Breast epithelium (tissue), 4 donors: Measurements from ENCODE around the gene SLC35F3. TPM values are rescaled to one million over a fixed set of nuclear protein-coding genes. Genes with fewer than 3 reads are reported as not detected.

Experiments
- DNase-seq, 2 donors: peaks; one replicate each; pipeline ENCODE4 v3.0.0-alpha.2; 2019; ENCODE audit warnings: low spot score in 2 of 2
- H3K27ac ChIP-seq, 2 donors: fragments of 200-600 bp; sonication (generic) in 1 of 2; one replicate each; pipeline ENCODE4 v1.5.1; 2016 to 2019; ENCODE audit warnings: mild to moderate bottlenecking in 1 of 2
- H3K27me3 ChIP-seq, 2 donors: fragments of 200-600 bp; sonication (generic) in 1 of 2; one replicate each; pipeline versions ENCODE4 v1.5.1 to v1.6.0; 2017 to 2019; ENCODE audit warnings: control low read depth in 1 of 2, mild to moderate bottlenecking in 1 of 2
- H3K36me3 ChIP-seq: fragments of 200-600 bp; one replicate; pipeline ENCODE4 v1.5.1; 2019
- H3K4me1 ChIP-seq, 2 donors: fragments of 200-600 bp; sonication (generic); one replicate each; pipeline ENCODE4 v1.5.1; 2016 to 2019; ENCODE audit warnings: control low read depth in 1 of 2
- H3K4me3 ChIP-seq, 3 donors: fragments of 200-600 bp; sonication (generic); 1 replicate in 2 of 3; 2 replicates in 1 of 3; pipeline ENCODE4 v1.5.1; 2016 to 2019; ENCODE audit warnings: mild to moderate bottlenecking in 3 of 3, moderate library complexity in 2 of 3
- H3K9me3 ChIP-seq, 2 donors: fragments of 200-600 bp; sonication (generic) in 1 of 2; one replicate each; pipeline ENCODE4 v1.5.1; 2016 to 2019; ENCODE audit warnings: control low read depth in 1 of 2
- POLR2A ChIP-seq: fragments of 450-650 bp; IDR thresholded peaks from one replicate; pipeline ENCODE4 v1.6.1; 2016; ENCODE audit warnings: antibody characterized with exemption, mild to moderate bottlenecking, moderate library complexity
- POLR2AphosphoS5 ChIP-seq, 3 donors: sonication (generic); formaldehyde crosslinking; IDR thresholded peaks; one replicate each; pipeline ENCODE4 v1.6.1; 2017; ENCODE audit warnings: antibody characterized with exemption in 3 of 3
- intact Hi-C: fragments of 100-400 bp; cut with DNase I; formaldehyde crosslinking; loops from one replicate; pipeline ENCODE4 v1.15.1; 2023; ENCODE audit warnings: low total_unique reads
- total RNA-seq, 3 donors: library from RNA; depleted of rRNA; stranded (reverse); fragments of >200 nt; gene quantifications; one replicate each; pipeline ENCODE4 v1.1.0, GENCODE V29; 2016
- TF ChIP-seq, protein P1 (sequence below), 3 donors: fragments of 450-650 bp; IDR thresholded peaks; one replicate each; pipeline ENCODE4 v1.5.1; 2016 to 2017; ENCODE audit warnings: antibody characterized with exemption in 3 of 3, mild to moderate bottlenecking in 3 of 3, moderate library complexity in 3 of 3

SLC35F3 gene
- total RNA-seq, 3 donors from 2014 or later, result 8.8 to 13.0 TPM; not detected in 1

GRCh38 chr1:233988963-233989696 is 84.7 kb downstream of the SLC35F3 start:
- no peaks in the 10 kb centered on the region for H3K27me3 ChIP-seq
- intact Hi-C loops, result no loop called here
- H3K27ac ChIP-seq, result no peak overlapping the region
- DNase-seq, result no peak
- no peaks in the 10 kb centered on the region for H3K36me3 ChIP-seq
- H3K4me3 ChIP-seq, result no peak overlapping the region
- no peaks in the 10 kb centered on the region for H3K4me1 ChIP-seq
- no peak for TF ChIP-seq POLR2A
- no peak for TF ChIP-seq POLR2AphosphoS5 (IDR thresholded peaks at IDR 0.05)
- TF ChIP-seq, protein P1, sequence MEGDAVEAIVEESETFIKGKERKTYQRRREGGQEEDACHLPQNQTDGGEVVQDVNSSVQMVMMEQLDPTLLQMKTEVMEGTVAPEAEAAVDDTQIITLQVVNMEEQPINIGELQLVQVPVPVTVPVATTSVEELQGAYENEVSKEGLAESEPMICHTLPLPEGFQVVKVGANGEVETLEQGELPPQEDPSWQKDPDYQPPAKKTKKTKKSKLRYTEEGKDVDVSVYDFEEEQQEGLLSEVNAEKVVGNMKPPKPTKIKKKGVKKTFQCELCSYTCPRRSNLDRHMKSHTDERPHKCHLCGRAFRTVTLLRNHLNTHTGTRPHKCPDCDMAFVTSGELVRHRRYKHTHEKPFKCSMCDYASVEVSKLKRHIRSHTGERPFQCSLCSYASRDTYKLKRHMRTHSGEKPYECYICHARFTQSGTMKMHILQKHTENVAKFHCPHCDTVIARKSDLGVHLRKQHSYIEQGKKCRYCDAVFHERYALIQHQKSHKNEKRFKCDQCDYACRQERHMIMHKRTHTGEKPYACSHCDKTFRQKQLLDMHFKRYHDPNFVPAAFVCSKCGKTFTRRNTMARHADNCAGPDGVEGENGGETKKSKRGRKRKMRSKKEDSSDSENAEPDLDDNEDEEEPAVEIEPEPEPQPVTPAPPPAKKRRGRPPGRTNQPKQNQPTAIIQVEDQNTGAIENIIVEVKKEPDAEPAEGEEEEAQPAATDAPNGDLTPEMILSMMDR (IDR thresholded peaks at IDR 0.05), result no peak
- H3K9me3 ChIP-seq, result no peaks in the 10 kb centered on the region

- no peak overlapping the region for H3K4me3 ChIP-seq
- TF ChIP-seq POLR2A (no peak), POLR2AphosphoS5 (IDR thresholded peaks at IDR 0.05) (no peak)
- TF ChIP-seq, protein P1 (IDR thresholded peaks at IDR 0.05), result no peak
- no peak overlapping the region for H3K27ac ChIP-seq
- intact Hi-C loops, result no loop called here
- H3K27me3 ChIP-seq, result no peaks in the 10 kb centered on the region
- no peaks in the 10 kb centered on the region for H3K4me1 ChIP-seq
- H3K9me3 ChIP-seq, result no peaks in the 10 kb centered on the region
- no peaks in the 10 kb centered on the region for H3K36me3 ChIP-seq
- no peak for DNase-seq
Observed at GRCh38 chr1:233990486-233990885, 86.0 kb downstream of the SLC35F3 start.

DNA sequence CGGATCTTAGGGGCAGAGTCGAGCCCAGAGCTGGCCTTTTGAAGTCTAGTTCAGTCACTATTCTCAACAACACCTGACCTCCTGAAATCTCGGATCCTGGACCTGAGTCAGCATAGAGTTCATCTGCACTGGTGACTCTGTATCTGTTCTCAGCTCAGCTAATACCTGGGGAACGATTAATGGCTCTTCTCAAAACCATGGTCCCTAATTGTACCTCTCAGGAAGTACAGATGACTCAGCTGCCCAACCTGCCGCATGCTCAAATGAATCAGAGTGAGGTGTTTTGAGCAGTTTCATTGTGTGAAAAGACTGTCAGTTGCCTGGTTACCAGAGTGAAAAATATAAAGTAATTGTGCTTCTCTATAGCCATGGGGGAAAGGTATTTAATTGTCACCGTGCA is 89.2 kb downstream of the SLC35F3 start:
- intact Hi-C loops, result no loop called here
- Histone ChIP-seq H3K27me3 (peaks cover 0 to 3% of the 10 kb centered on the region in 2 donors), H3K27ac (no peak overlapping the region), H3K9me3 (no peaks in the 10 kb centered on the region), H3K4me1 (no peaks in the 10 kb centered on the region), H3K36me3 (no peaks in the 10 kb centered on the region), H3K4me3 (no peak overlapping the region)
- no peak for DNase-seq
- TF ChIP-seq POLR2AphosphoS5 (IDR thresholded peaks at IDR 0.05) (no peak), POLR2A (no peak)
- TF ChIP-seq, protein P1 (IDR thresholded peaks at IDR 0.05), result no peak

GRCh38 chr1:233994112-233994511 is 89.6 kb downstream of the SLC35F3 start:
- H3K27ac ChIP-seq, result no peak overlapping the region
- H3K27me3 ChIP-seq, result peaks cover 0 to 3% of the 10 kb centered on the region in 2 donors
- TF ChIP-seq POLR2AphosphoS5 (IDR thresholded peaks at IDR 0.05) (no peak), POLR2A (no peak)
- TF ChIP-seq, protein P1 (IDR thresholded peaks at IDR 0.05), result no peak
- H3K4me3 ChIP-seq, result no peak overlapping the region
- H3K9me3 ChIP-seq, result no peaks in the 10 kb centered on the region
- H3K4me1 ChIP-seq, result no peaks in the 10 kb centered on the region
- DNase-seq, result no peak
- intact Hi-C loops, result no loop called here
- H3K36me3 ChIP-seq, result no peaks in the 10 kb centered on the region

- intact Hi-C loops, result no loop called here
- no peak for DNase-seq
- H3K4me3 ChIP-seq, result no peak overlapping the region
- no peak for TF ChIP-seq POLR2A
- H3K36me3 ChIP-seq, result no peaks in the 10 kb centered on the region
- H3K4me1 ChIP-seq, result no peaks in the 10 kb centered on the region
- no peaks in the 10 kb centered on the region for H3K9me3 ChIP-seq
- H3K27ac ChIP-seq, result no peak overlapping the region
- H3K27me3 ChIP-seq, result peaks cover 0 to 3% of the 10 kb centered on the region in 2 donors
Observed at GRCh38 chr1:233998456-233998855, 94.0 kb downstream of the SLC35F3 start.
